Adrenal gland (tissue), 12 donors: Measurements from ENCODE around the gene CRTC3. TPM values are rescaled to one million over a fixed set of nuclear protein-coding genes. Genes with fewer than 3 reads are reported as not detected.

Experiments used
- DNase-seq, 7 donors: peaks; one replicate each; pipeline ENCODE4 v3.0.0-alpha.2; 2019 to 2020
- H3K27ac ChIP-seq, 5 donors: fragments of 200-600 bp; sonication (generic) in 4 of 5; 1 replicate in 3 of 5; 2 replicates in 2 of 5; pipeline versions ENCODE4 v1.5.1 to v1.8.0; 2016 to 2020; ENCODE audit warnings: mild to moderate bottlenecking in 1 of 5
- H3K27me3 ChIP-seq: fragments of 200-600 bp; 2 replicates; pipeline ENCODE4 v1.8.0; 2021
- H3K36me3 ChIP-seq, 2 donors: fragments of 200-600 bp; replicated peaks in 1 of 2; 1 replicate in 1 of 2; 2 replicates in 1 of 2; pipeline versions ENCODE4 v1.5.1 to v1.8.0; 2018 to 2022
- H3K4me1 ChIP-seq, 2 donors: fragments of 200-600 bp; replicated peaks in 1 of 2; 1 replicate in 1 of 2; 2 replicates in 1 of 2; pipeline versions ENCODE4 v1.5.1 to v1.8.0; 2018 to 2021
- H3K4me3 ChIP-seq, 4 donors: fragments of 200-600 bp; sonication (generic) in 3 of 4; one replicate each; pipeline ENCODE4 v1.5.1; 2016 to 2018
- H3K9me3 ChIP-seq, 3 donors: fragments of 200-600 bp; sonication (generic) in 1 of 3; replicated peaks in 1 of 3; 1 replicate in 2 of 3; 2 replicates in 1 of 3; pipeline versions ENCODE4 v1.5.1 to v1.8.0; 2016 to 2021
- CTCF ChIP-seq, 6 experiments: fragments of 450-650 bp in 4 of 6; fragments of 200-600 bp in 2 of 6; sonication (generic) in 1 of 6; IDR thresholded peaks; 1 replicate in 5 of 6; 2 replicates in 1 of 6; pipeline versions ENCODE4 v1.5.1 to v1.8.0; 2016 to 2021; ENCODE audit warnings: antibody characterized with exemption in 6 of 6, mild to moderate bottlenecking in 2 of 6, moderate library complexity in 1 of 6
- POLR2A ChIP-seq, 2 donors: fragments of 450-650 bp; IDR thresholded peaks; one replicate each; pipeline ENCODE4 v1.6.1; 2017; ENCODE audit warnings: antibody characterized with exemption in 2 of 2, mild to moderate bottlenecking in 2 of 2, moderate library complexity in 1 of 2
- WGBS, 4 donors: extraction: QIAGEN DNeasy Blood & Tissue Kit in 2 of 4; methylation state at CpG; one replicate each; pipeline versions ENCODE4 v1.1.5 to v1.1.7; 2013 to 2017; 5-methylcytosine and 5-hydroxymethylcytosine counted together
- intact Hi-C, 2 donors: fragments of 100-400 bp; cut with DNase I; formaldehyde crosslinking; loops; one replicate each; pipeline versions ENCODE4 v1.14.1 to v1.15.0; 2022 to 2023
- polyA plus RNA-seq, 3 donors: library from polyadenylated mRNA; stranded (reverse); fragments of 200-250 nt in 2 of 3; fragments of 350-450 nt in 1 of 3; fragmentation: Illumina TruSeq in 1 of 3; extraction: RNeasy Lipid Tissue Mini Kit (QIAGEN cat#74804) in 1 of 3; gene quantifications; one replicate each; pipeline ENCODE4 v1.2.3, GENCODE V29; 2013 to 2014
- total RNA-seq, 9 donors: library from RNA; depleted of rRNA in 4 of 9; stranded (reverse); fragments of >200 nt in 4 of 9; fragments of 120-200 nt in 1 of 9; fragmentation: NEBNext Ultra II Directional in 1 of 9; extraction: Animal tissue kit (Norgen Biotek cat#: 25700) in 1 of 9; gene quantifications; one replicate each; pipeline versions ENCODE4 v1.1.0 to v1.2.4, GENCODE V29; 2013 to 2023
- donor health status: healthy with polysubstance abuse.
- donor health status: Bipolar disorder and iron deficiency.
- donor health status: DM: yes; HTN: yes; CAD: no.
- donor health status: DM: no; HTN: no; CAD: no.
- donor health status: DM: no; HTN: no; CAD: no.
- donor health status: DM: yes; HTN: yes; CAD: no.

Gene CRTC3
- total and polyA plus RNA-seq, 12 donors, result 11.5 to 46.7 (median 31.8) TPM

- Histone ChIP-seq H3K36me3 (no peaks in the 10 kb centered on the region), H3K27me3 (no peaks in the 10 kb centered on the region), H3K9me3 (no peaks in the 10 kb centered on the region), H3K27ac (no peak overlapping the region), H3K4me1 (peaks cover 0 to 27% of the 10 kb centered on the region in 2 donors), H3K4me3 (no peak overlapping the region)
- intact Hi-C loops, result no loop called here
- no peak for TF ChIP-seq CTCF (IDR thresholded peaks at IDR 0.05)
- DNase-seq, result no peak
- 80 to 89% (median 83%) methylated on average over 6 of the region's 6 CpGs for WGBS, 4 donors
Observed at GRCh38 chr15:90584841-90585240, 55.1 kb downstream of the CRTC3 start.

GRCh38 chr15:90585863-90586262, 56.1 kb downstream of the CRTC3 start:
- intact Hi-C loops, result no loop called here
- WGBS, 4 donors, result 72 to 73% (median 72%) methylated on average over 4 of the region's 4 CpGs
- Histone ChIP-seq H3K36me3 (no peaks in the 10 kb centered on the region), H3K27me3 (no peaks in the 10 kb centered on the region), H3K9me3 (no peaks in the 10 kb centered on the region), H3K4me3 (no peak overlapping the region), H3K27ac (no peak overlapping the region), H3K4me1 (peaks cover 0 to 17% of the 10 kb centered on the region in 2 donors)
- DNase-seq, result no peak
- TF ChIP-seq CTCF (IDR thresholded peaks at IDR 0.05) (no peak), POLR2A (IDR thresholded peaks at IDR 0.05) (no peak)

GRCh38 chr15:90586948-90587347, 57.2 kb downstream of the CRTC3 start:
- no peak for DNase-seq
- intact Hi-C loops, result no loop called here
- 92 to 98% (median 95%) methylated on average over 5 of the region's 5 CpGs for WGBS, 4 donors
- H3K27ac ChIP-seq, result no peak overlapping the region
- no peaks in the 10 kb centered on the region for H3K9me3 ChIP-seq
- no peak for TF ChIP-seq CTCF (IDR thresholded peaks at IDR 0.05)
- TF ChIP-seq POLR2A (IDR thresholded peaks at IDR 0.05), result no peak
- H3K4me1 ChIP-seq, result peaks cover 0 to 7% of the 10 kb centered on the region in 2 donors
- no peaks in the 10 kb centered on the region for H3K36me3 ChIP-seq
- no peak overlapping the region for H3K4me3 ChIP-seq
- no peaks in the 10 kb centered on the region for H3K27me3 ChIP-seq

- DNase-seq, result no peak
- H3K4me1 ChIP-seq, result peaks cover 4 to 16% of the 10 kb centered on the region in 2 donors
- no peak overlapping the region for H3K27ac ChIP-seq
- H3K36me3 ChIP-seq, result no peaks in the 10 kb centered on the region
- TF ChIP-seq CTCF (IDR thresholded peaks at IDR 0.05), result no peak
- no peak for TF ChIP-seq POLR2A (IDR thresholded peaks at IDR 0.05)
- WGBS, 4 donors, result 75 to 86% (median 82%) methylated on average over 4 to 5 of the region's 5 CpGs
- intact Hi-C loops, result no loop called here
- H3K27me3 ChIP-seq, result no peaks in the 10 kb centered on the region
- H3K4me3 ChIP-seq, result no peak overlapping the region
- H3K9me3 ChIP-seq, result no peaks in the 10 kb centered on the region
Observed at GRCh38 chr15:90588427-90588826, 58.7 kb downstream of the CRTC3 start.
